GM12875 (cell line): ENCODE results near the gene LPP.

Source experiments
- H3K4me3 ChIP-seq: one replicate; pipeline ENCODE4 v1.5.1; 2011; ENCODE audit warnings: low read depth, low read length, control low read depth
- TF ChIP-seq, protein P1 (sequence below): IDR thresholded peaks from 2 replicates; pipeline ENCODE4 v1.5.1; 2011; ENCODE audit warnings: low read depth, mild to moderate bottlenecking, control low read depth, inconsistent platforms, low read length, moderate library complexity, borderline replicate concordance; ENCODE audit not compliant: insufficient read depth

Gene LPP

DNA sequence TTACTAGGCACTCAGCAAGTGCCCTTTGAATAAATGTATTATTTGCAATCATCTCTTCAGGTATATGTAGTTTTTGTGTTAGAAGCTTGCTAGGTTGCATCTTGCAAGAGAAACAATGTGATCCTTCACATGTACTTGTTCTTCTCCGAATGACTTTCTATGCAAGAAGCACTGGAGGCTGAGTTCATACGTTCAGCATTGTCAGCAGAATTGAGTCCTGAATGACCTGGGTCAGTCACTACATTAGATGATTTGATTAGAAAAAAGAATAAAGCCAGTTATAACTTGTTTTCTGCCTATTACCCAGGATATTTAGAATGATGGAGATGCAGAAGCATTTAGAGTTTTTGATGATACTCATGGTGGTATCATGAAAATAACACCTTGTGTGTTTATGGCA, 538.7 kb downstream of the LPP start:
- TF ChIP-seq, protein P1, sequence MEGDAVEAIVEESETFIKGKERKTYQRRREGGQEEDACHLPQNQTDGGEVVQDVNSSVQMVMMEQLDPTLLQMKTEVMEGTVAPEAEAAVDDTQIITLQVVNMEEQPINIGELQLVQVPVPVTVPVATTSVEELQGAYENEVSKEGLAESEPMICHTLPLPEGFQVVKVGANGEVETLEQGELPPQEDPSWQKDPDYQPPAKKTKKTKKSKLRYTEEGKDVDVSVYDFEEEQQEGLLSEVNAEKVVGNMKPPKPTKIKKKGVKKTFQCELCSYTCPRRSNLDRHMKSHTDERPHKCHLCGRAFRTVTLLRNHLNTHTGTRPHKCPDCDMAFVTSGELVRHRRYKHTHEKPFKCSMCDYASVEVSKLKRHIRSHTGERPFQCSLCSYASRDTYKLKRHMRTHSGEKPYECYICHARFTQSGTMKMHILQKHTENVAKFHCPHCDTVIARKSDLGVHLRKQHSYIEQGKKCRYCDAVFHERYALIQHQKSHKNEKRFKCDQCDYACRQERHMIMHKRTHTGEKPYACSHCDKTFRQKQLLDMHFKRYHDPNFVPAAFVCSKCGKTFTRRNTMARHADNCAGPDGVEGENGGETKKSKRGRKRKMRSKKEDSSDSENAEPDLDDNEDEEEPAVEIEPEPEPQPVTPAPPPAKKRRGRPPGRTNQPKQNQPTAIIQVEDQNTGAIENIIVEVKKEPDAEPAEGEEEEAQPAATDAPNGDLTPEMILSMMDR, result no peak
- H3K4me3 ChIP-seq, result no peak overlapping the region

DNA sequence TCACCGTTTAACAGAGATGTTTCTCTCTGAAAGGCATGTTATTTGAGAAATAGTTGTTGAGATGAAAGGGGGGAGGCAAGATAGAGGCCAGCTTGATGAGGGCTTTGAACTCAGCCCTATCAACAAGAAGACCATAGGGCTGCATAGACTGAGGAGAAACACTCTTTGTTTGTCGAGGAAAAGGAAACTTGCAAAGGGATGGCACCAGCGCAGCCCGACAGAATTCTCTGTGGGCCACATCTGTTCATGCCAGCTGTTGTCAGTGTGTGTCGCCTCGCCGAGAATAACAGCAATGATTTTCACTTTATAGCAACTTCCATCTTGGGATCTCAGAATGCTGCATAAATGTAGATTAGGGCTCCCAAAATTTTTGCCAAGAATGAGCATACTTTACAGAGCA, 539.5 kb downstream of the LPP start:
- TF ChIP-seq, protein P1, result no peak
- no peak overlapping the region for H3K4me3 ChIP-seq

DNA sequence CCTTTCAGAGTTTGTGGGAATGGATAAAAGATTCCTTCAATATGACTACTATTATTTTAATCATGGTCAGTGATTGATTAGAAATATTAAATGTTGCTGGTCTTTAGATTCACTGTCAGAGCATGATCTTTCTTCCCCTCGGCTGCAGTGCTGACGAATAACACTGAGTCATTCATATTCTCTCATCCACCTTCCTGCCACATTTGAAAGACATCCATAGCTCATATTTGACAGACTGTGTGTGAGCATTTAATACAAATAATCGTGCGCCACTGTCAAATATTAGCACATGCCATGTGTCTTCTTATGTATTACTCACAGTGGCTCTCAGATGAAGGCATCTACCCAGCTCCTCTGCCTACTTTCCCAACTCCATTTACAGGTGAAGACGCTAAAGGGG, 541.3 kb downstream of the LPP start:
- TF ChIP-seq, protein P1, result no peak
- no peak overlapping the region for H3K4me3 ChIP-seq

DNA sequence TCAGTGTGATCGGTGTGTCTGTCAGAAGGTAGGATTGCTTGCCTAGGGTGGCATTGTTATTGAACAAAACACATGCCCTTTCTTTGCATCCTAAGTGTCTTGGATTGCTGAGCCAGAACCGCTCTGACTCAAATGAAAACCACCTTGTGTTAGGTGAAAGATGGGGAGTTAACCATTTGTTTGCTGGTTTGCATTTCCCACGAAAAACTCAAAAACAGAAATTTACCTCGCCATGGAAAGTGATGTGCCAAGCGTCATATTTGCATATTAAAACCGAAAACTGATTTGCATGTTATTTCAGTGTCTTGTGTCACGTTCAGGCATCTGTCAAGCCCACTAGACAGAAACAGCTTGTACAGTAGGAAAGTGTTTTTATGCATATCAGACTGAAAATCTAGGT, 543.2 kb downstream of the LPP start:
- no peak overlapping the region for H3K4me3 ChIP-seq
- TF ChIP-seq, protein P1, result no peak

GRCh38 chr3:188698436-188698835, 544.5 kb downstream of the LPP start:
- TF ChIP-seq, protein P1, result no peak
- no peak overlapping the region for H3K4me3 ChIP-seq

- H3K4me3 ChIP-seq, result no peak overlapping the region
- TF ChIP-seq, protein P1, result no peak
These were observed 546.5 kb downstream of the LPP start for GRCh38 chr3:188700501-188700900.

- TF ChIP-seq, protein P1, result no peak
- no peak overlapping the region for H3K4me3 ChIP-seq
These were observed 547.0 kb downstream of the LPP start for GRCh38 chr3:188700918-188701317.
